NCI-H446 treated with DMSO at 0.1 percent for 48 hours (cell line): ENCODE measurements around the gene MUC5B.

Experiments used
- DNase-seq: peaks from one replicate; lab custom pipeline; 2025; lab: John Stamatoyannopoulos, UW

The MUC5B gene

DNA sequence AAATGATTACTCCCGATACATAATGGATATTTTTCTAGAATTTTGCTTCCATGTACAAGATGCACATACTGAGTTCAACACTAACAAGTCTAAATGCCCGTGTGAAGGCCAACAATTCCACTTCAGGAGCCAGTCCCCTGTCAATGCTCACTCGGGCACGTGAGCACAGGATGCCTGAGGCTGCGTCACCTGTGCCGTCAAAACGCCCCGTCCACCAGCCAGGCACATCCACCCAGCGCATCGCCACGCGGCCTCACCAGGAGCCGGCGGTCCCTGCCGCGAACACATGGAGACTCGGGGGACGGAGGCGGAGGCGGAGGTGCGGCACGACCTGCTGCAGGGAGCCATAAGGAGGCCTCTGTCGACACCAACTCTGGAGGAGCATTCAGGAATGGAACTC is 76.8 kb downstream of the MUC5B start:
- DNase-seq, result no peak

DNA sequence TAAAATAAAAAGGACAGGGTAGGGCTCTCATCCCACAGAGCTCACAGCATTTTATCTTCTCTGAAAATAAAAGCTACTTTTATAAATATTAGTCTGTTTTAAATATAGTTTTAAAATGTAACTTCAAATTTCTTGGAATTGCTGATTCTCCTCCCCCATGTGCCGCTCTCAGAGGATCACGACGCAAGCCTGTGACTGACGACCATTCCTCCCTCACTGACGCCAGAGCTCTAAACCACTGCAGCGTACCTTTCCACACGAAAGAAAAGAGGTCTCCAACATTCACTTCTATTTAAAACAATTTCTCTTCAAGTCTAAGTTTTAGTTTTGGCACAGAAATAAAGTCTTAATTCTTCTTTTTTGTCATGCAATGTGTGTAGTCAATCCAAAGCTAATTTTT is 77.3 kb downstream of the MUC5B start:
- DNase-seq, result no peak

DNA sequence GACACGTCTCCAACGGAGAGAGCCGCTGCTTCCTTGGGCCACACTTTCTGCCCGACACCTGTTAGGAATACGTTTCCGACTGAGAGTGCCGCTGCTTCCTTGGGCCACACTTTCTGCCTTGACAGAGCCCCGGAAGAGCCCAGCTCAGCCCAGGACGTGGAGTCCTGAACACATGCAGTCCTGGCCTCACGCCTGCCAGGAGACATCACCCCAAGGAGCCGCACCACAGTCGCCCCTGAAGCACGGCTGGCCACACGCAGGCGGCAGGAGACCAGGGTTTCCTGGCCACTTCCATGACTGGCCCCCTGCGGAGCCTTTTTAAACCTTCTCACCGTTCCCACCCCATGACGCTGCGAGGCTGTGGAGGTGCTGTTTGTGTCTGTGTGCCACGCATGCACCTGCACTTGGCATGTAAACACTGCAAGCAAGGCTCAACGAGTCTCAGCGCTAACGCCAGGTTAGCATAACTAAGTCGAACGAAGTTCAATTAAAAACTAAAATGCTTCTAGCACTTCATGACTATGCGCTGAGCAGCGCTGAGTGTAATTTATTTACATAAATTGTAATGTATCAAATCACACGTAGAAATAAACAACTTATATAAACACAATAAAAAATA is 77.8 kb downstream of the MUC5B start:
- DNase-seq, result no peak

DNA sequence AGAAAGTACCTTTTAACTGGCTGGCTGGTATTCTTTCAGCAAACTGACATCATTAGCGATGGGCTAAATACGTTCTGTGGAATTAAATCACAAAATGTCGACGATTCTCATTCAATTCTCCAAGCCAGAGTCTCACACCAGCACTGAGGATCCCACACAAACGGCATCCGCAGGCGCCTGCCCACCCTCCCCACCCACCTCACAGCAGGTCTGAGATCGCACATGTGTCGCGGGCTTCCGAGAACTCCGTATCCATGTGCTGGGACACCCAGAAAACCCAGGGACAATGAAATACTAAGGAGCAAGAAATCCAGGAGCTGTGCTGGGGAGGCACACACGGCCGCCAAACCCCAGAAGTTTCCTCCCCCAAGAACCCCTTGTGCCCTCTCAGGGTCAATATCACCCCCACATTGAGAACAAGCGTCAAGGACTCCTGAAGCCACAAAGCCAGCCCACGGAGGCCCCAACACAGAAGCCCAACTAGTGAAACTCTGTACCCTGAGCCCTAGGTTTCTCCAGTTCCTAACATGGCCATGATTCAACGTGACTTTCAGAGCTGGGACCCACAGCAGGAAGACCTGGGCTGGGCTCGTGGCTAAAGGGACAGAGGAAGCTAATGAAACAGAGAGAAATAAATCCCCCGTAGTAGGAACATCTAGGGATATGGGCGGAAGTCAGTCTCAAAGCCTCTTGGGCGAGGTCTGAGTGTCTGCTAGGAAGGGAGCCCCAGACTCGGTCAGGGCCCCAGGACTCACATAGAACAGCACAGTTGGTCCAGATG is 78.5 kb downstream of the MUC5B start:
- DNase-seq, result no peak

DNA sequence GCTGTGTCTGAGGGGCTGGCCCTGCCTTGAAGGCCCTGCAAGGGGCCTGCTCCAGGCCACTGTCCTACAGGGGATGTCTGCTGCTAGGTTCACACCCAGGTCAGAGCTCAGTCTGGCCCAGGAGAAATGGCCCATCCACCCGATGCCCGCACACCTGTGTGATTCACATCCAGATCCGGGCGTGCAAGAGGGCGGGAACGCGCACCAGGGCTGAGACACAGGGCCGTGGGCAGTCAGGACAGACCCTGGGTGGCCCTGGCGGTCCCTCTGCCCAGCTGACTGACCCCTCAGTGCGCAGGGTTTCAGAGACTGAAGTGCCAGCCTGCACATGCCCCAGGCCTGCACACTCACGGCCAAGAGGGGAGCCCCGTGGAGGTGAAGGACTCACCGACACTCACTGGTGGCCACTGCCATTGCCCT is 79.2 kb downstream of the MUC5B start:
- no peak for DNase-seq

DNA sequence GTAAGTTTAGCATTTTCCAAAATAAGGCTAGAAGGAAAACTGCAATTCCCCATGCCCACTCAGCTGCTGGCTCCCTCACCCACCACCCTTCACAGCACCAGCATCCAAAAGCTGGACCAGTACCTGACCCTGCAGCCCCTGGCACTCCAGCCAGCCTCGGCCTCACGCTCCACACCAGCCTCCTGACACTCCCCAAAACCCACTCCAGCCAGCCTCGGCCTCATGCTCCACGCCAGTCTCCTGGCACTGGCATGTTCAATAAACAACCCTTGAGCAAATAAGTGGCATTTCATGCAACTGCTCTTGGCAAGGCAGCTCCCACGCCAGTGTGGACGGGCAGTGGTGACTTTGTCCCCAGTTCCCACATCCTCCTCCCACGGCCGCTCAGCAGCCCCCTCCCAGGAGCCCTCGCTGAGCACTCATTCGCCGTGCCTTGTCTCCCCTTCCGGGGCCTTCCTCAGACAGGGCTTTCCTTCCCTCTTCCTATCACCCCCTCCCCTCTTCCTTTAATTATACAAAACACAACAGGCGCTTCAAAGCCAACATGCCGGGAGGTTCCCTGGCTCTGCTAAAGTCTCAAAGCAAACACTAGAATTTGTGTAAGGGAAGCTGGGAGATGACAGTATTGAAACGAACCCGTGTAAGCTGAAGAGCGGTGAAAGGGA is 79.7 kb downstream of the MUC5B start:
- no peak for DNase-seq

DNA sequence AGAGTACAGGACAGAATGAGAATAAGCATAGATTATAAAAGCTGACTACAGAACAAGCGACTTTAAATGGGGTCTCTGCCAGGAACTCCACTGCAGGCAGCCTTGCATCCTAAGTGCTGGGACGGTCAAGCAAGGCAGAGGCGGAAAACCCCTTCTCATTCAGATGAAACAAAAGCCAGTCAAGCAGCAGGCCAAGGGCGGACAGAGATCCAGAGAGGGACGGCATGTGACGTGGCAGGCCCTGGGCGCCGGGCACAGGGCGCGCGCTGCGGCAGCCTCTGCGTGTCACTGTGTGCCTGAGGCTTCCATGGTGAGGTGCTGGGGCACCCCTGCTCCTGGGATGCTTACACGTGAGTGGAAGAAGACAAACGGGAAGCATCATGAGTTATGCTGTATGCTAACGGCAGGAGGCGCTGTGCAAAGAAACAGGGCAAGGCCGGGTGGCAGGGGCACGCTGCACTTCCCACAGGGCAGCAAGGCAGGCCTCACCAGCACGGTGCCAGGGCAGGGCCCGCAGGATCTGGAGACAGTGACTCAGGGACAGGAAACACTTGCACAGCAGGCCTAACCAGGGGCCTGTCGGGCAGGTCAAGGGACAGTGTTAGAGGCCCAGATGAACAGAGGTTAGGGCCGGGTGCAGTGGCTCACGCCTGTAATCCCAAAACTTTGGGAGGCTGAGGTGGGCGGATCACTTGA is 80.4 kb downstream of the MUC5B start:
- DNase-seq, result no peak

DNA sequence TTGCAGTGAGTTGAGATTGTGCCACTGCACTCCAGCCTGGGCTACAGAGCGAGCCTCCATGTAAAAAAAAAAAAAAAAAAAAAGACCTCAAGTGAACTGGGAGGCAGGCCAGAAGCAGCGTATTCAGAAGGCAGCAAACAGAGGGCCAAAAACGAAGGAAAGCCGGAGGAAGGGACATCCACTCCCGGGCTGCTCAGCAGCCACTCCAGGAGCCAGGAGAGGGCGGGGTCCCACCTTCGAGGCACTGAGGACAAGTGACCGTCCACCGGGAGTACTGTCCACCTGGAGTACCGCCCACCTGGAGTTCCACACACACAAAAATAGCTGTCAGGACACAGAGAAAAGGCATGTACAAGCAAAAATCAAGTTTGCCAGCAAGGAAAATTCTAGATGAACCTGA is 81.1 kb downstream of the MUC5B start:
- DNase-seq, result no peak

DNA sequence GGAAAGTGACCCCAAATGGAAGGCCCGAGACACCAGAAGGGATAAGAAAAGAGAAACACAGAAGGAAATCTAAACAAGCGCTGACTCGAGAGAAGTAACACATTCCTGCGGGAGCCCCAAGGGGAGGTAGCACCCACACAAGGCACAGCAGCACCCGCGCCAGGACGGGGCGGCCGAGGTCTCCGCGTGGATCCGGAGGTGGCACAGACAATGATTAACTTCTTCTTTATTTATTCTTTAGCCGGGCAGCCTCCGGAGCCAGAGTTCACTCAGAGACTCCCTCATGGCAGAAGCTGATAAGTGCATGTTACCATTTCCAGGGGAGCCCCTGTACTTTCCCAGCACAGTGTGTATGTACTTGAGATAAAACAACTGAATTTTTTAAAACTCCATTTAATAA is 81.5 kb downstream of the MUC5B start:
- DNase-seq, result no peak

DNA sequence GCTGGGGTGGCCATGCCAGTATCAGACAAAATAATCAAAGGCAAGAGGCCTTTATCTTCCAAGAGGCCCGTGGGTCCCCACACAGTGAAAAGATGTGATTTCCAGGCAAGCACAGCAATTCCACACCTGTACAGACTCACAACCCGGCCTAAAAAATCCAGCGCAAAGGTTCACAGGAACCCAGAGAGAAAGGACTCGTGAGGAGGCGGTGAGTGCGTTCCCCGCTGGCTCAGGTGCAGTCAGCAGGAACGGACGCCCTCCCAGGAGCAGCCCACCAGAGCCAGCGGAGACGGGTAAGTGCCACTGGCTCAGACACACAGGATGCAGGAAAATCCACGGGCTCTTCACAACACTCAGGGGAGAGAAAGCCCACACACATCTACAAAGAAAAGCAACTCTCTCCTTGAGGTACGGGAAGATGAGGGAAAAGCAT is 82.2 kb downstream of the MUC5B start:
- DNase-seq, result no peak

DNA sequence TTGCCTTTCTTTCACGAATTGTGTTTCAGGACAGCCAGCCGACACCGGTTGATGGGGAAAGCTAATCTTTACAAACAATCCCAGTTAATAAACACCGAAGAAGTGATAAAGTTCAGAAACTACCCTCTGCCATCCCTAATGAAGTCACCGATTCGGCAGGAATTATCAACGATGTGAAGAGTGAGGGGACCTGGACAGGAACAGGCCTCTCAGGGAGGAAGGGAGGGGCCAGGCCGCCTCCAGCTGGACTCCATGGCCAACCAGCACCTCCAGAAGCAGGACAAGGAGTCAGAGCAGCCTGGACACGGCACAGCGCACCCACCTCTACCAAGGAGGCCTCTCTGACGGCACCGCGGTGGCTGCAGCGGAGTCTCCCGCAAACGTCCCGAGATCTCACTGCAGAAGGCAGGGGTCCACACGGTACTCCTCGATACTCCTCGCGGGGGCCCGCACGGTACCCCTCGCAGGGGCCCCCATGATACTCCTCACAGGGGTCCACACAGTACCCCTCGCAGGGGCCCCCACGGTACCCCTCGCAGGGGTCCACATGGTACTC is 82.7 kb downstream of the MUC5B start:
- DNase-seq, result no peak

DNA sequence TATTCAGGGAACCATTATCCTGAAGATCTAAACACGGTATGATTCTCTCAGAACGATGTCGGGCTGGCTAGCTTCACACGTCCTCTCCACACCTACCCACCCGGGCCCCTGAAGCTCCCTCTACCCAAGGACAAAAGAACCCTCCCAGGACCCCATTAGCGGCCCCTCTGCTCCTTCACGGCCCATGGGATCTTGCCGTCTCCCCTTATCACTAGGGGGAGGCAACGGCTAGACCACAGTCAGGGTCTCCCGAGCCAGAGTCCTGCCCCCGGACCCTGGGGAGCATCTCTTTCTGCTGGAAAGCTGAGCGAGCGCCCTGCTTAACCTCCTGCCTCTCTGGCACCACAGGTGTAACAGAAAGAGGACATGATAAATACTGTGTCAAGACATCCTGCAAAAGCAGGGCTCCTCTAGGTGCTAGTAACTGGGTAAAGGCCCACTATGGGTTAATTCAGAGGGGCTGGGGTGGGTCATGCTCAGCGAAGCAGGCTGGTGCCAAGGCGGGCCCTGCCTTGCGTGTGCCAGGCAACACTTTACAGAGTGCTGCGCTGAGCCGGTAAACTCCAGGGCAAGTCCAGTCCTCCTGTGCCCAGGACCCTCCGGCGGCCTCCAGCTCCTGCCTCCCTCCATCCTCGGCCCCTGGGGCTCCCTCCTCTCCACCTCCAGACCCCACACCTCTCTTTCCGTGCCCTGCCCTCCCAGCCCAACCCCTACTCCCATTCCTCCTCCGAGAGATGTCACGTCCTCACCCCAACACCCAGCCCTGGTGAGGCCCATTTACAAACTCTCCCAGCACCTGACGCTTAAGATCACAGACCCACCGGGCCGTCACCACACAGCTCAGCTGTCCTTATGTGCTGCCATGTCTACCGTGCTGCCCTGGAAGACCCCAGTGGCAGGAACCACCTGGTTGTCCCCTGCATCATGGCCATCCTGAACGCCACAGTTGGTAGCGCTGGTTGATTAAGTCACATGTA is 83.6 kb downstream of the MUC5B start:
- no peak for DNase-seq

DNA sequence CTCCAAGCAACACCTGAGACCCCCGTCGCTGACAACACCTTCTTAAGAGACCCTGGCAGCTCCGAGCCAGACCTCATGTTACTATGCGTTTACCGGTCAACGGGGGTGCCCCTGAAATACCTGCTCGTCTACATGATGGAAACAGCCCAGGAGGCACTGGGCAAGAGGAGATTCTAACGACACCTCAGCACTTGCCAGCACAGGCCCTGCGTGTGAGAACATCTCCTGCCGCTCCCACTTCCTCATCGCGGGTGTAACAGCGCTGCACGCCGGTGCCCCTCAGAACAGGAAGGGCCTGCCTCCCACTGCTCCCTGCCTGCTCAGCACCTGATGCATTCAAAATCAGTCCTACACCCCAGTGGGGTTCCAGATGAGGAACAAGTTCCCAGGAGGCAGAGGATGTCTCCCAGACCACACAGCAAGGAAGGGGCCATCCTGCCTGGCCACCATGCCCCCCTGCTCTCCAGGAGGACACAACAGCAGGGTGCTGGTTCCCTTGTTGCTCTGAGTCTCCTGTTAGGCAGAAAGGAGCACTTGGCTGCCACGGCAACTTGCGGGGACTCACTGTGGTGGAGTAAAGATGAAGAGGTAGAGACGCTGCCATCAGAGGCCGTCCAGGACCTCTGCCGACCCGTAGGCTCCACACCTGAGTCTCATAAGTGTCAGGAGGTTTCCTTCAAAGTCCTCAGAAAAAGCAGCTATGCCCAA is 84.5 kb downstream of the MUC5B start:
- DNase-seq, result no peak

DNA sequence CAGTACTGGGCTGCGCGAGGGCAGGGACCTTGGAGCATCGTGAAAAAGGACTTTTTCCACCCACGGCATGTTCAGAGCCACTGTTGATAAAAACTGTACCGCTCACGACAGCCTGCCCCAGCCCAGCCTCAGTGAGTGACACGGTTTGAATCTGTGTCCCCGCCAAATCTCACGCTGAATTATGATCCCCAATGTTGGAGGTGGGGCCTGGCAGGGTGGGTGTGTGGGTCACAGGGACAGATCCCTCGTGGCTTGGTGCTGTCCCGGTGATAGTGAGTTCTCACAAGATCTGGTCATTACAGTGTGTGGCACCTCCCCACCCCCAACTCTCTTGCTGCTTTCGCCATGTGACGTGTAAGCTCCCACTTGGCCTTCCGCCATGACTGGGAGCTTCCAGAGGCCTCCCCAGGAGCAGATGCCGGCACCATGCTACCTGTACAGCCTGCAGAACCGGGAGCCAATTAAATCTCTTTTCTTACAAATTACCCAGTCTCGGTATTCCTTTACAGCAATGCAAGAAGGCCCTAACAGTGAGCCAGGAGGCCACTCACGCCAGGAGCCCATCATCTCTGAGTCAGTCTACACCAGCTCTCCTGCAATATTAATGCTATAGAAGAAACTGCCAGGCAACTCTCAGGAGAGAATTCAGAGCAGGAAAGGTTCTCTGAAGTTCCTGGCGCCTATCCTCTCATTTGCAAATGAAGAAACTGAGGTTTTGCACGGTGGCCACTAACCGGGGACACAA is 85.3 kb downstream of the MUC5B start:
- no peak for DNase-seq

DNA sequence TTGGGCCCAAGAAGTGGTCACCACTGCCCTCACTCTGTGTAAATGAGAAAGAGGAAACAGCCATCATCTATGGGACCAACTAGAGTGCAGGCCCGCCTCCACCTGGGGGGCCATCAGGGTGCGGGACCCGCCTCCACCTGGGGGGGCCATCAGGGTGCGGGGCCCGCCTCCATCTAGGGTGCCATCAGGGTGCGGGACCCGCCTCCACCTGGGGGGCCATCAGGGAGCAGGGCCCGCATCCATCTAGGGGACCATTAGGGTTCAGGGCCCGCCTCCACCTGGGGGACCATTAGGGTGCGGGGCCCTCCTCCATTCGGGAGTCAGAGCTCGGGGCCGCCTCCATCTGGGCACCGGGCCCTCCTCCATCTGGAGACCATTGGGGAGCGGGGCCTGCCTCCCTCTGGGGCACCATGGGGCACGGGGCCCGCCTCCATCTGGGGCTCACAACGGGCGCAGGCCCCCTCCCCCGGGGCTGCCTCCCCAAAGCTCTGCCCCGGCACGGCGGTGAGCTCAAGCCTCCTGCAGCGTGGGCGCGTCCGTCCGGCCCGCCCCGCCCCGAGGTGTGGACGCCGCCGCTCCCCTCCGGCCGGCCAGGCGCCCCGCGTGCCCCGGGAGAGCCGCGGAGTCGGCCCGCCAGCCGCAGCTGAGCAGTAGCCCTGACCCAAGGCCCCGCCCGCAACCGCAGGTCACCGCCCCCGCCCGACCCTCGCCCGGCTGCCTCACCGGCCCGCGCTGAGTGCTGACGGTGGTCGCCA is 86.1 kb downstream of the MUC5B start:
- DNase-seq, result no peak

DNA sequence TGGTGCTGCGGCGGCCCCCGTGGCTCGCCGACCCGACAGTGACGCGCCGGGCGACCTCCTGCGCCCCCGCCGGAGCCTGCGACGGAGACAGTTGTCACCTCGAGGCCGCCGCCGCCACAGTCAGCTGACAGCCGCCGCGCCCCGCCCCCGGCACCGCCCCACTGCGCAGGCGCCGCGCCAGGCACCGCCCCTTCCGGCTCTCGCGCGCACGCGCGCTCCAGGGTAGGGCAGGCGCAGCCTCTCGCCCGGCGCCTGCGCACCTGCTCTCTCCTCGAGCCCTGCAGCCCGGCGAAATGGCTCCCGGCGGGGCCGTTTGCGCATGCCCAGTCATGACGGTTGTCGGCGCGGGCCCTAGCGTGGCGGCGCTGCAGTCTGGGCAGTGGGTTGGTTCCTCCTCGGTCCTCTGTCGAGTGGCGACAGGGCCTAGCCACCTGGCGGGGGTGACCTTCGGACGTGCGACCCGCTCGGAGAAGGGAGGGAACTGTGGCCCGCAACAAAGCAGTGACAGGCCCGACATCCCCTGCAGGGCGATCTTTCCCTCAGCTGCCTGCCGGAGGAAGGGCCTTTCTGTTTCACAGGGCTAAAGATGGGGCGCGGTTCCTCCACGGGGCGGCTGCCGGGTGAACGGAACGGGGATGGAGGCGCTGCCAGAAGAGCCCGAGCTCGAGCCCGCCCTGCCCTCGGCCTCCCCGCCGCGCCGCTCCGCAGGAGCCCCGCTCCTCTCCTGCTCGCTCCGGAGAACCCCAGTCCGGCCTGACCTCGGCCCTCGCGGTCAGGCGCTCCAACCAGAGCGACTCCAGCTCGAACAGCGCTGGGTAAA is 86.8 kb downstream of the MUC5B start, which contains the start of gene TOLLIP:
TOLLIP (minus strand) TSS at position 135 of the 820 bp plus-strand sequence; CDS start at position 1, 134 bp downstream.
- peak; percentile 87 for DNase-seq

DNA sequence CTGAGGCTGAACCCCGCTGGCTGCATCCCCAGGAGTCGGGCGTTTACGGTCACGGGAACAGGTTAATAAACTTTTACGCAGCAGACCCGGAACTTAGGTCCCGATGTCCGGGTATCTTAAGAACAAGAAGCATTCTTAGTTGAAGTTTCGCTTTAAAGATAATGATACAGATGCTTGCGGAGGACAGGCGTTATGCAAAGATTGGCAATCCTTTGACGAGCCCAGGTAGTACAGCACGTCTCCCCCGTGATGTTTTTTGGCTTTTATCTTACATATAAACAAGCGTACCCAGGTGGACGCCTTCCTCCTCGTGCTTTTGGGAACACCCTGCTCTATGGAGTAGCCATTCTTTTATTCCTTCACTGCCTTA is 87.4 kb downstream of the MUC5B start:
- DNase-seq, result no peak
